ENCODE results near the gene NSDHL. TPM values are rescaled to one million over a fixed set of nuclear protein-coding genes. Genes with fewer than 3 reads are reported as not detected.

The NSDHL gene
- total RNA-seq, 1 experiment from 2014 or later: 31.6 TPM

GRCh38 chrX:152813206-152813605 is 17.7 kb upstream of the NSDHL start:
- Histone ChIP-seq H3K18ac (ENCODE audit: insufficient read length, low read depth, low read length) (no peak overlapping the region), H3K9ac (ENCODE audit: extremely low read depth, insufficient read length, low read length) (no peak overlapping the region), H3K56ac (ENCODE audit: insufficient read length, low read depth, low read length) (no peak overlapping the region), H2AK5ac (ENCODE audit: insufficient read length, low read length) (no peak overlapping the region), H4K5ac (ENCODE audit: insufficient read length, low read depth, low read length) (no peak overlapping the region), H3K23me2 (ENCODE audit: insufficient read length, low read depth, low read length, poor library complexity, severe bottlenecking) (no peaks in the 10 kb centered on the region), H4K20me1 (ENCODE audit: control insufficient read depth, insufficient read depth, insufficient read length) (no peaks in the 10 kb centered on the region), H2BK12ac (ENCODE audit: insufficient read length, low read depth, low read length) (no peak overlapping the region), H4K91ac (ENCODE audit: insufficient read length, low read depth, low read length) (no peak overlapping the region), H2BK120ac (ENCODE audit: low read depth, low read length, poor library complexity, severe bottlenecking) (no peak overlapping the region), H3K27ac (ENCODE audit: insufficient read length, low read depth, low read length) (no peak overlapping the region), H3K9me3 (ENCODE audit: control insufficient read depth, low read depth, low read length) (peaks cover 39% of the 10 kb centered on the region), H2AFZ (ENCODE audit: low read length) (no peak overlapping the region), H2BK15ac (ENCODE audit: low read depth, low read length) (no peak overlapping the region), H3K79me1 (ENCODE audit: insufficient read depth, low read depth, low read length, poor library complexity, severe bottlenecking) (no peaks in the 10 kb centered on the region), H3K23ac (ENCODE audit: insufficient read length, low read depth, low read length) (no peak overlapping the region), H3K4ac (ENCODE audit: low read depth, low read length) (no peak overlapping the region), H3K14ac (ENCODE audit: insufficient read depth, low read length) (no peak overlapping the region), H3K4me2 (ENCODE audit: insufficient read depth, insufficient read length, low read length) (no peak overlapping the region), H2BK5ac (ENCODE audit: insufficient read length, low read length) (no peak overlapping the region), H3K79me2 (ENCODE audit: insufficient read depth, low read length) (no peaks in the 10 kb centered on the region), H4K8ac (replicated peaks; ENCODE audit: insufficient read length, low read depth, low read length) (no peak overlapping the region), H3K4me1 (ENCODE audit: insufficient read depth, low read length) (no peaks in the 10 kb centered on the region), H3K27me3 (ENCODE audit: insufficient read depth, low read length) (no peaks in the 10 kb centered on the region), H2BK20ac (ENCODE audit: low read depth, low read length, poor library complexity, severe bottlenecking) (no peak overlapping the region), H3T11ph (ENCODE audit: low read length) (no peak overlapping the region)
- WGBS (ENCODE audit: extremely low coverage, insufficient read length, low lambda C conversion rate): no CpG with 5 or more reads among the region's 5 CpGs
- Mint-ChIP-seq H3K4me3 (no peak overlapping the region), H3K27me3 (ENCODE audit: low read depth) (peaks cover 10% of the 10 kb centered on the region), H3K4me1 (peaks cover 6 to 8% of the 10 kb centered on the region in 2 experiments), H3K9me3 (peaks cover 70 to 73% of the 10 kb centered on the region in 2 experiments), H3K36me3 (ENCODE audit: insufficient read depth in 1 of 3, low read depth in 3 of 3) (peaks cover 0 to 2% (median 0%) of the 10 kb centered on the region in 3 experiments; a peak in 2 of 7 replicates), H3K27ac (no peak overlapping the region)
- no peak for TF ChIP-seq CTCF (conservative IDR thresholded peaks at IDR 0.05)
- no peak for DNase-seq

Data from H9 (cell line).